Measurements from ENCODE around the gene KRTAP9-6.
"Not testable (repeated sequence)": the region's sequence is repeated elsewhere in the genome, so short reads cannot be mapped to it uniquely, and the experiment has no call there.

KRTAP9-6 gene, protein sequence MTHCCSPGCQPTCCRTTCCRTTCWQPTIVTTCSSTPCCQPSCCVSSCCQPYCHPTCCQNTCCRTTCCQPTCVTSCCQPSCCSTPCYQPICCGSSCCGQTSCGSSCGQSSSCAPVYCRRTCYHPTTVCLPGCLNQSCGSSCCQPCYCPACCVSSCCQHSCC

DNA sequence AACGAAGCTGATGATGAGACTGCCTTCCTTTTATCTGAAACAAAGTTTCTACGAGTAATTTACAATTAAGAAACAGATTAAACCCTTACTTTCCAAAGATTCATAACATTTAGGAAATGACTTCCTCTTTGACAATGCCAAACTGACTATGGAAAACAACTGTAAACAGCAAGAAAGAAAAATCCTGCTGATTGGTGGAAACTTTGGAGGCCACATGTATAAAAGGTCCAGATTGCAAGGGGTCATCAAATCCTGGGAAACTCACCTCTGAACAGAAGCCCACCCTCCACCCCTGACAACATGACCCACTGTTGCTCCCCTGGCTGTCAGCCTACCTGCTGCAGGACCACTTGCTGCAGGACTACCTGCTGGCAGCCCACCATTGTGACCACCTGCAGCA lies at the start of gene KRTAP9-6:
KRTAP9-6 (plus strand) TSS at position 301 of the 400 bp plus-strand sequence; CDS start at position 301, 0 bp downstream.
- no peak for DNase-seq (ENCODE audit: low read depth, low spot score)
- no peak within 1 kb of the TSS for H3K27ac ChIP-seq

DNA sequence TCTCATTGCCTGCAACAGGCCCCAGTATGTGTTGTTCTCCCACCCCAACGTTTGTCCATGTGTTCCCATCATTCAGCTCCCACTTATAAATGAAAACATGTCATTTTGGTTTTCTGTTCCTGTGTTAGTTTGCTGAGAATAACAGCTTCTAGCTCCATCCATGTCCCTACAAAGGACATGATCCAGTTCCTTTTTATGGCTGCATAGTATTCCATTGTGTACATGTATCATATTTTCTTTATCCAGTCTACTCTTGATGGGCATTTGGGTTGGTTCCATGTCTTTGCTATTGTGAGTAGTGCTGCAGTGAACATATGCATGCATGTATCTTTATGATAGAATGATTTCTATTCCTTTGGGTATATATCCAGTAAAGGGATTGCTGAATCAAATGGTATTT lies 49.5 kb upstream of the KRTAP9-6 start:
- DNase-seq (ENCODE audit: low read depth, low spot score): no peak
- no peak overlapping the region for H3K27ac ChIP-seq

DNA sequence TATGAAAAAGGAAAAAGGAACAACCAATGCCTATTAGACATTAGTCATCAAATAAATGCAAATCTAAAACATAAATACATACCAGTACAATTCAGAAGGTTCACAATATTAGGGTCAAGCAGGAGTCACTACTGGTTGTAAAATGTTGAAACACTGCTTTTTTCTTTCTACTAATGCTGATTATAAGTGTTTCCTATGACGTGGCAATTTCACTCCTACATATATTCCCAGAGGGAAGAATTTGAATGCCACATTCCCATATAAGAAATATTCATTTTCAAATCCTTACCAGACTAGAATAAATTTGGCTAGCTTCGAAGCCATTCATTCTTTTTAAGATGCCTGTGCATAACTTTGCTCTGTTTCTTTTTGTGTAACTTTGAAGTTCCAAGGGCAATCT lies 41.4 kb upstream of the KRTAP9-6 start:
- DNase-seq (ENCODE audit: low read depth, low spot score): no peak

DNA sequence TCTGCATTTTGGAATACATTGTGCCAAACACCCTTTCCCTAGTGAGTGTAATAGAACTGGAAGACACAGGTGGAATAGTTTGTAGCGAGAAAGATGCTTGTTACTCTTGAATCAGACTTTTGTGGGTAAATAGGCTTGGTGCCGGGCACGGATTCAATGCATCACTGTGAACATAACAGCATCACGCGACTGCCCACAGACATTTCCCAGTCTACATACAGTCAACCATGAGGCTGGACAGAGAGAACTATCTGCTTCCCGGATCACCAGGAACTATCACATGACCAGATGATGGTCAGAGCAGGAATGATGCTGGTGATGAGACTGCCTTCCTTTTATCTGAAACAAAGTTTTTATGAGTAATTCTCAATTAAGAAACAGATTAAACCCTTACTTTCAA lies 39.1 kb upstream of the KRTAP9-6 start:
- no peak for DNase-seq (ENCODE audit: low read depth, low spot score)
- H3K27ac ChIP-seq: no peak overlapping the region

More for the DNA sequence above, 41.4 kb upstream of the KRTAP9-6 start:
- no peak overlapping the region for H3K27ac ChIP-seq

- not testable (repeated sequence) for DNase-seq (ENCODE audit: low read depth, low spot score); H3K27ac ChIP-seq
Observed at GRCh38 chr17:41226598-41227095, 38.5 kb upstream of the KRTAP9-6 start, which contains the start of gene KRTAP9-2. Gene KRTAP9-2 (plus strand): TSS chr17:41226648. CDS start chr17:41226655, 7 bp downstream.

GRCh38 chr17:41230094-41230493 lies 35.1 kb upstream of the KRTAP9-6 start:
- no peak for DNase-seq (ENCODE audit: low read depth, low spot score)
- H3K27ac ChIP-seq: no peak overlapping the region

GRCh38 chr17:41231731-41232130 lies 33.4 kb upstream of the KRTAP9-6 start:
- DNase-seq (ENCODE audit: low read depth, low spot score): no peak

GRCh38 chr17:41232399-41233105 lies 32.6 kb upstream of the KRTAP9-6 start, which contains the start of gene KRTAP9-3:
Gene KRTAP9-3 (plus strand): TSS chr17:41232449. CDS start chr17:41232502, 53 bp downstream.
- DNase-seq (ENCODE audit: low read depth, low spot score); H3K27ac ChIP-seq: not testable (repeated sequence)

More at GRCh38 chr17:41231731-41232130, 33.4 kb upstream of the KRTAP9-6 start:
- H3K27ac ChIP-seq: no peak overlapping the region

DNA sequence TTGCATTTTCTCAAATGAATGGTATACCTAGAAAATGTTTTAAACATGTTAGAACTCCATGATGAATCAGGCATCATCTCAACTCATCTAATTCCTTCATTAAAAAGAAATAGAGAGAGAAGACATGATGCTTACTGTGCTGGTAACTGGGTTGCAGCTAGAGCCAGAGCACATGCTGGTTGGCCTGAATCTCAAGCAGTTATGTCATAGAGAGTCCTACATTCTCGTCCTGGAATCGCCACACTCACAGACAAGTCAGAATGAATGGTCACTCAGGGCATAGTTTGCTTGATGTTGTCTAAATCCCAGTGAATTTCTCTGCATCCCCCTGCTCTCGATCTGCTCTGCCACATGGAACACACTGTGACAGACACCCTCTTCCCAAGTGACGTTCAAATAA lies 28.1 kb upstream of the KRTAP9-6 start:
- not testable (repeated sequence) for DNase-seq (ENCODE audit: low read depth, low spot score); H3K27ac ChIP-seq

DNA sequence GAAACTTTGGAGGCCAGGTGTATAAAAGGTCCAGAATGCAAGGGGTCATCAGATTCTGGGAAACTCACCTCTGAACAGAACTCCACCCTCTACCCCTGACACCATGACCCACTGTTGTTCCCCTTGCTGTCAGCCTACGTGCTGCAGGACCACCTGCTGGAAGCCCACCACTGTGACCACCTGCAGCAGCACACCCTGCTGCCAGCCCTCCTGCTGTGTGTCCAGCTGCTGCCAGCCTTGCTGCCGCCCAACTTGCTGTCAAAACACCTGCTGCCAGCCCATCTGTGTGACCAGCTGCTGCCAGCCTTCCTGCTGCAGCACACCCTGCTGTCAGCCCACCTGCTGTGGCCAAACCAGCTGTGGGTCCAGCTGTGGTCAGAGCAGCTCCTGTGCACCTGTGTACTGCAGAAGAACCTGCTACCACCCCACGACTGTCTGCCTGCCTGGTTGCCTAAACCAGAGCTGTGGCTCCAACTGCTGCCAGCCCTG lies 27.2 kb upstream of the KRTAP9-6 start, which contains the start of gene KRTAP9-8:
KRTAP9-8 (plus strand) TSS at position 51 of the 489 bp plus-strand sequence; CDS start at position 104, 53 bp downstream.
- H3K27ac ChIP-seq; DNase-seq (ENCODE audit: low read depth, low spot score): not testable (repeated sequence)

- not testable (repeated sequence) for DNase-seq (ENCODE audit: low read depth, low spot score); H3K27ac ChIP-seq
Observed at GRCh38 chr17:41246995-41247787, 18.0 kb upstream of the KRTAP9-6 start.

GRCh38 chr17:41249637-41250240 lies 15.4 kb upstream of the KRTAP9-6 start, which contains the start of gene KRTAP9-4:
Gene KRTAP9-4 (plus strand): TSS chr17:41249687. CDS start chr17:41249721, 34 bp downstream.
- not testable (repeated sequence) for H3K27ac ChIP-seq; DNase-seq (ENCODE audit: low read depth, low spot score)

- H3K27ac ChIP-seq: no peak overlapping the region
- DNase-seq (ENCODE audit: low read depth, low spot score): no peak
Observed at GRCh38 chr17:41251261-41251660, 13.9 kb upstream of the KRTAP9-6 start.

- H3K27ac ChIP-seq: no peak overlapping the region
- no peak for DNase-seq (ENCODE audit: low read depth, low spot score)
Observed at GRCh38 chr17:41254861-41255260, 10.3 kb upstream of the KRTAP9-6 start.

GRCh38 chr17:41255381-41256290 lies 9.5 kb upstream of the KRTAP9-6 start, which contains the start of gene KRTAP9-9:
Gene KRTAP9-9 (plus strand): TSS chr17:41255384.
- not testable (repeated sequence) for DNase-seq (ENCODE audit: low read depth, low spot score); H3K27ac ChIP-seq

GRCh38 chr17:41256291-41256685 lies 8.9 kb upstream of the KRTAP9-6 start:
- no peak overlapping the region for H3K27ac ChIP-seq
- DNase-seq (ENCODE audit: low read depth, low spot score): no peak

- DNase-seq (ENCODE audit: low read depth, low spot score): no peak
Observed at GRCh38 chr17:41258406-41258805, 6.8 kb upstream of the KRTAP9-6 start.

DNA sequence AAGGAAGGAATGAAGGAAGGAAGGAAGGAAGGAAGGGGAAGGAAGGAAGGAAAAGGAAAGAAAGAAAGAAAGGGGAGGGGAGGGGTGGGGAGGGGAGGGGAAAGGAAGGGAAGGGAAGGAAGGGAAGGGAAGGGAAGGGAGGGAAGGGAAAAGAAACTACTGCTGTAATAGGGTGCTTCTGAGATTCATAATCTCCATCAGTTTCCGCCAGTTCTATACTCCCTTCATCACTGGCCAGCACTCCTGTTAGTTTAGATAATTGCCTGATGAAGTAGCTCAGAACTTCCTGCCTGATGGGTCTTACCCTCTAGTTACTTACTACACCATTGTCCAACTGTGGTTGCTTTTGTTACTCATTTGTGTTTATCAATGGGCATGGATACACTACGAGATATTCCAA lies 2.0 kb upstream of the KRTAP9-6 start:
- no peak for DNase-seq (ENCODE audit: low read depth, low spot score)
- no peak overlapping the region for H3K27ac ChIP-seq

More at GRCh38 chr17:41258406-41258805, 6.8 kb upstream of the KRTAP9-6 start:
- H3K27ac ChIP-seq: no peak overlapping the region

DNA sequence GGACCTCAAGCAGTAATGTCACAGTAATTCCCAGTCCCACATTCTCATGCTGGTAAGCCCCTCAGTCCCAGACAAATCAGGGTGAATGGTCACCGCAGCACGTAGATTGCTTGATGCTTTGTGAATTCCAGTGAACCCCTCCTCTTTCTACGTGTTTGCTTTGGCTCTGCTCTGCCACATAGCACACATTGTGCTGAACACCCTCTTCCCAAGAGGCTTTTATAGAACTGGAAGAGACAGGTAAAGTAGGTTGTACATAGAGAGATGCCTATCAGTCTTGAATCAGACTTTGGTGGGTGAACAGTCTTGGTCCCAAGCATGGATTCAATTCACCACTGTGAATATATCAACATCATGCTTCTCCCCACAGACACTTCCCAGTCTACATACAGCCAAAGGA lies 579 bp upstream of the KRTAP9-6 start:
- no peak for DNase-seq (ENCODE audit: low read depth, low spot score)
- H3K27ac ChIP-seq: no peak overlapping the region

All from epithelial cell of prostate (primary cell).